Activated T-helper 1 cell treated with anti-CD3 and anti-CD28 coated beads, Interleukin-2, amount 50 U/mL, for 16 hours (primary cell): ENCODE results near the gene ERVV-1.
A peak's percentile ranks its signal among the peaks of the same experiment; 100 is the strongest.
"Not testable (repeated sequence)": the region's sequence is repeated elsewhere in the genome, so short reads cannot be mapped to it uniquely, and the experiment has no call there.

ENCODE experiments used
- DNase-seq, 2 donors: peaks; one replicate each; pipeline ENCODE4 v3.0.0-alpha.2; 2020; ENCODE audit warnings: low read depth in 1 of 2, low spot score in 1 of 2

ERVV-1 gene, protein sequence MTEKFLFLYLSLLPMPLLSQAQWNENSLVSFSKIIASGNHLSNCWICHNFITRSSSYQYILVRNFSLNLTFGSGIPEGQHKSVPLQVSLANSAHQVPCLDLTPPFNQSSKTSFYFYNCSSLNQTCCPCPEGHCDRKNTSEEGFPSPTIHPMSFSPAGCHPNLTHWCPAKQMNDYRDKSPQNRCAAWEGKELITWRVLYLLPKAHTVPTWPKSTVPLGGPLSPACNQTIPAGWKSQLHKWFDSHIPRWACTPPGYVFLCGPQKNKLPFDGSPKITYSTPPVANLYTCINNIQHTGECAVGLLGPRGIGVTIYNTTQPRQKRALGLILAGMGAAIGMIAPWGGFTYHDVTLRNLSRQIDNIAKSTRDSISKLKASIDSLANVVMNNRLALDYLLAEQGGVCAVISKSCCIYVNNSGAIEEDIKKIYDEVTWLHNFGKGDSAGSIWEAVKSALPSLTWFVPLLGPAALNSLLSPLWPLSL

DNA sequence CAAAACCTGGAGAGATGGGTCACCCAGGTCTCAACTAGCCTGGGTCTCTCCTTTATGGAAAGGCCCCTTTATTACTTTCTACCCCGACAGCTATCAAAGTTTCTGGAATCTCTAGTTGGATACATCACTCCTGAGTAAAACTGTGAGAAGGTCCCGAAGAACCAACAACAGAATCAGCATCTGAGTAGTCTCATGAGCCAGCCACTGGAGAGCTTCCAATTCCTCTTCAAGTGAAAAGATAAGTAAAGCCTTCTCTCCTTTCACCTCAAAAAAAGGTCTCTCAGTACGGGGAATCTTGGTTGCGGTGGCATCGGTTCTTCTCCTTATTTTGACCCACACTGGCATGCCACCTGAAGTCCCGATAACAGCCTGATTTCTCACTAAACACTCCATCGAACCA, at the start of gene ERVV-1:
Gene ERVV-1, plus strand, starts transcription at position 301 of the 400 bp plus-strand sequence. CDS start 170 bp downstream, outside the sequence.
- DNase-seq = no peak

DNA sequence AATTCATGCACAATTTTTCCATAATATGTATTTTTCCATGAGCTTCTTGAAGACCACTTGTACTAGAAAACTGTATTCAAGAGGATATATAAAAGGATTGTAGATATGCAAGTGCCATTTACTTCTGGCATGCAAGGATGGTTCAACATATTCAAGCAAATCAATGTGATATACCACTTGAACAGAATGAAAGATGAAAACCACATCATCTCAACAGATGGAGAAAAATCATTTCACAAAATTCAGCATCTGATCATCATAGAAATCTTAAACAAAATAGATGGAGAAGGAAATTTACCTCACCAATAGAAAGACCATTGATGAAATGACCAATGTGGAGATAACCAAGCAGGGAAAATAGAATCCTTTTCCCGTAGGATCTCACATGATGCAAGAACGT, 45.9 kb upstream of the ERVV-1 start:
- no peak for DNase-seq

DNA sequence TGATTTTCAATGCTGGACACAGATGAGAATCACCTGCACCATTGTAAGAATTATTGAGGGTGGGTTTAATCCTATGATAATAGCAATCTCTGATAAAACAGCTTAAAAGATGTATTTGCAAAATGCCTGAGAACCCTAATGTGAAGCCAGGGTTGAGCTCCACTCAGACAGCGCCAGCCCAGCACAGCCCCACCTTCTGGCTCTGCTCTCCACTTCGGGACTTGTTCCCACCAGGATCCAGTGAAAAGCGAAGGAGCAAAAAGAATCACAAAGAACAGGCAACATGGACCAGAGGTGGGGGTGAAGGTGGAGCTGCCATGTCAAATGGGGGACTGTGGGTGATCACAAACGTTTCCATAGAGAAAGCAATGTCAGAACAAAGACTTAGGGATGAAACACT, 32.4 kb upstream of the ERVV-1 start:
- DNase-seq = no peak

DNA sequence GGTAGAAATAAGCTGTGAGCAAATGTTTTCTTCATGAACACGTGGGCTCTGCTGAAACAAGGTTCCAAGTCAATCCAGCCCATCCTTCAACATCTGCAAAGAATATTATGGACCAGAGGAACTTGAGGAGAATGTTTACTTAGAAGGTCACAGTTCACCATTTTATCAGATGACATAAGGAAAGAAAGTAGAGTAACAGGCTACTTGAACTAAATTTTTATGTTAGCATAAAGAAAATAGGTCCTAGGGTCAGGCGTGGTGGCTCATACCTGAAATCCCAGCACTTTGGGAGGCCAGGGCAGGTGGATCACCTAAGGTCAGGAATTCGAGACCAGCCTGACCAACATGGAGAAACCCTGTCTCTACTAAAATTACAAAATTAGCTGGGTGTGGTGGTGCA, 30.6 kb upstream of the ERVV-1 start:
- DNase-seq = not testable (repeated sequence)

DNA sequence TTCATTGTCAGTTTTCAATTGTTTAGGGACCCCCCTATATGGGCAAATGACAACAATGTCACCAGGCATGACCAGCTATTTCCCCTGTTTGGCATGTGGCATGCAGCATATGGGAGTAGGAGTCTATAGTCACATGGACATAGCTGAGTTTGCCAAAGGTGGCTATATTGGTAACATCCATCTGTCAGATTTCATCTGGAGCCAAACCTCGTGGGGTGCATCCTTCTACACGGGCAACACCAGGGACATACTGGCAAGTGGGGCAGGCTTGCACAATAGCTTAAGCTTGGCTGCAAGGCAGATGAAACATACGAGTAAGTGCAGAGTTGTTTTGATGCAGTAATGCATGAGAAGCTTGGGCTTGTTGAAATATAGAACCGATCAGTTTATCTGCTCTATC, 26.5 kb upstream of the ERVV-1 start:
- DNase-seq = no peak

DNA sequence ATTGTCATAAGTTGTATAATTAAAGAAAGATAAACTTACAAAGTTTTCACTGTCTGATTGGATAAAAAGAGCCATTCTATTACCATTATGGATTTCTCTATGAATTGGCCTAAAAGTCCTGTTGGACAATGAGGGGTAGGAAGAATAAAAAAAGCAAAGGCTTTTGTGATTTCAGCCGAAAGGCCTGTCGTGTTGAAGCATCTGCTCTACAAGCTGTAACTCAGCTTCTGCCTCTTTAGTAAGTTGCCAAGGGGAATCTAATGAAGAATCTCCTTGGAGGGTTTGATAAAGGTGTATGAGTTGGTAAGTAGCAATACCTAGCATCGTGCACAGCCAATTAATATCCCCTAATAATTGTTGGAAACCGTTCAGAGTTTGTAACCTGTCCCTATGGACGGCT, 25.2 kb upstream of the ERVV-1 start:
- no peak for DNase-seq

DNA sequence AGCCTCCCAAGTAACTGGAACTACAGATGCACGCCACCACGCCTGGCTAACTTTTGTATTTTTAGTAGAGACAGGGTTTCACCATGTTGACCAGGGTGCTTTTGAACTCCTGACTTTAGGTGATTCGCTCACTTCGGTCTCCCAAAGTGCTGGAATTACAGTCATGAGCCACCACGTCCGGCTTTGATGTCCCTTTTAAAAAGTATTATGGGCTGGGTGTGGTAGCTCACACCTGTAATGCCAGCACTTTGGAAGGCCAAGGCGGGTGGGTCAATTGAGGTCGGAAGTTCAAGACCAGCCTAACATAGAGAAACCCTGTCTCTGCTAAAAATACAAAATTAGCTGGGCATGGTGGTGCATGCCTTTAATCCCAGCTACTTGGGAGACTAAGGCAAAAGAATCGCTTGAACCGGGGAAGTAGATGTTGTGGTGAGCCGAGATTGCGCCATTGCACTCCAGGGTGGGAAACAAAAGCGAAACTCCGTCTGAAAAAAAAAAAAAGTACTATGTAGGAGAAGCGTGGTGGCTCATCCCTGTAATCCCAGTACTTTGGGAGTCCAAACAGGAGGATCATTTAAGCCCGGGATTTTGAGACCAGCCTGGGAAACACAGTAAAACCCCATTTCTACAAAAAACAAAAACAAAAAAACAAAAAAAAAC, 22.8 kb upstream of the ERVV-1 start:
- DNase-seq = no peak

DNA sequence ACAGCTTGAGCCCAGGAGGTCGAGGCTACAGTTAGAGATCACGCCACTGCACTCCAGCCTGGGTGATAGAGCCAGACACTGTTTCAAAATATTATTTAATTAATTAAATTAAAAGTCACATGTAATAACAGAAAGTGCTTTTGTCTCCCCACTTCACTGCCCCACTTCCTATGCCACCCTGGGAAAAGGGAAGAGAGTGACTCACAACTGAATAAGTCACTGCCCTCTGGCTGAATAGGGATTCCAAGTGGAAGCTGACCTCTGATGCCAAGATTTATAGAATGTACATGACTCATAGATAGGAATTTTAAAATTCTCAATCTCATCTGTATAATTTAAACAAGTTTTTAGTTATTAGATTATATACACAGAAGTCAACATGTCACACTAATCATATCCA, 22.2 kb upstream of the ERVV-1 start:
- DNase-seq = no peak

DNA sequence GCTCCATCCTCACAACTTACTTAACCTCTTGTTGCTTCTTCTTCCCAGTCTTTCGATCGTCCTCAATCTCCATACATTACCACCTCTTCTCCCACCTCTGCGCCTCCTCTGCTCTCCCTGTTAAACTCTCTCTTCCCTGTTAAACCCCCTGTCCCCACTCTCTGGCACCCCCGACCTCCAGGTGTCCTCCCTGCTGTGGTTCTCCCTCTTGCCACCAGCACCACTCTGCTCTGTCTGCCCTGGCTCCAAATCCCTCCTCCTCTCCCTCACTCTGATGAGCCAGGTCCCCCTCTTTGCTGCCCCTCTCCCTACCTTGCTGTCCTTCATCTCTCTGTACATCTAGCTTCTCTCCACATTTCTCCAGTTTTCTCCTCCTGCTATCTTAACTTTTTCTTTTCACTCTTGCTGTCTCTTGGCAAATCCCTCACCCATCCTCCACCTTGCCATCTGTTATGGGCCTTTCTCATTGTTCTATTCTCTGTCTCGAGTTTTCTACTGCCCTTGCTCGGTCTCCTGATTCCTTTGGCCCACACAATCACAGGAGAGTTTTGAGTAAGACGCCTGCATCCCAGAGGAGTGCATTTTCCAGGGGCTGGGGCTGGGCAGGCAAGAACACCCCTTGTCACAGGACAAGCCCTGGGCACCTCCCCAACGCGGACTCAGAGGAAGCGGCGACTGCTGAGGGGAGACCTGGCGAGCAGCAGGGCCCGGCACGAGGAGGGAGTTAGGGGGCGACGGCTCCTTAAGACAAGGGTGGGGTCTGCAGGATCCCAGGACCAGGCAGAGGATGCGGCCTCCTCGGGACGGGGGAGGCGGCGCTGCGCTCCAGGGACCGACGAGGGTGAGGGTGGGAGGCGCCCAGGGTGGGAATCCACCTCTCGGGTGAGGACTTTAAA, 21.4 kb upstream of the ERVV-1 start:
- no peak for DNase-seq

DNA sequence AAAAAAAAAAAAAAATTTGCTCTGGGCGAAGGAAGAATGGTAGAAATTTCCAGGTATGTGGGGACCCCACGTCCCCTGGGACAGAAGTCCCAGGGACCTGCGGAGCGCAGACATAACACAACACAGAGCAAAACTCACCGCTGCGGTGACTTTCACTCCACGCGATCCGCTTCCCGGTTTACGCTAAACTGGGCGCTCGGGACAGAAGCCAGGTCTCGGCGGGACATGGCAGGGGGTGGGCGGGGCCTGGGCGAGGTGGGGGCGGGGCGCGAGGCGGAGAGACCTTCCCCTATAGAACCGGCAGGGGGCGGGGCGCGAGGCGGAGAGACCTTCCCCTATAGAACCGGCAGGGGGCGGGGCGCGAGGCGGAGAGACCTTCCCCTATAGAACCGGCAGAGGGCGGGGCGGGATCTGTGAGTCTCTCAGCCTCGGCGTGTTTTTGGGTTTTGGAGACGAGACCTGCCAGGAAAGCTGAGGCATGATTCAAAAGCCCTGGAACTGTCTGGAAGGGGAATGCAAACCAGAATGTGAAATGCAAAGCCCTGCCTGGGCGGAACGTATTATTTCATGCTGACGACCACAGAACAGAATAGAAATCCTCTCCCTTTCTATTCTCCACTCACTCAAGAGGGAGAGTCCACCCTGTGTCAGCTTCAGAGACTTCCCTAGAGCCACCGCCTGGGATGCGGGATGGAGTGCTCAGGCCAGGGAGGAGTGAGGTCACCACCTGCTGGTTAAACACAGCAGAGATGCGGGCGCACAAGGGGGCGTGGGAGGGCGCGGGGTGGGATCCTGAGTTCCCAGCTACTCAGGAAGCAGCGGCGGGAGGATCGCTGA, 20.2 kb upstream of the ERVV-1 start:
- DNase-seq = peak; percentile 55 to 65

DNA sequence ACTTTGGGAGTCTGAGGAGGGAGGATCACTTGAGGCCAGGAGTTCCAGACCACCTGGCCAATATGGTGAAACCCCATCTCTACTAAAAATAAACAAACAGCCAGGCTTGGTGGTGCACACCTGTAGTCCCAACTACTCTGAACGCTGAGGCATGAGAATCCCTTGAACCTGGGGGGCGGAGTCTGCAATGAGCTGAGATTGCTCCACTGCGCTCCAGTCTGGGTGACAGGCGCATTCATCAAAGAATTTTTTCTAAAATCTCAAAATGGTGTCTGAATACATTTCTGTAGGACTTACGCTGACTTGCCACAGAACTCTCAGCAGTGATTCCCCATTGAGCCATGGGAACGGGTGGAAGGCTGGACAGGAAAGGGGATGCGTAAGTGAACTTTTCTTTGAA, 18.0 kb upstream of the ERVV-1 start:
- DNase-seq = no peak

DNA sequence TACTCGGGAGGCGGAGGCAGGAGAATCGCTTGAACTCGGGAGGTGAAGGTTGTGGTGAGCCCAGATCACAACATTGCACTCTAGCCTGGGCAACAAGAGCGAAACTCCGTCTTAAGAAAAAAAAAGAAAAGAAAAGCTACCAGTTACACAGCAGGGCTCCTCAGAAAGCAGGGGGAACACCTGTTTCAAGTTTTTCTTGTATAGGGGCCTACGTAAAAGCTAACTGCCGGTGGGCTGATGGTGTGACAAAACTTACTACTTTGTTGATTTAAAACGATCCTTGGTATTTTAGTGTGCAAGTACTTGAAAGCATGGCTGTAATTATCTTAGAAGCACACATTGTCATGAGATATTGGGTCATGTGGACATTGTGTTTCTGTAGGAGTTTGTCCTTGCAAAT, 15.7 kb upstream of the ERVV-1 start:
- DNase-seq = no peak

DNA sequence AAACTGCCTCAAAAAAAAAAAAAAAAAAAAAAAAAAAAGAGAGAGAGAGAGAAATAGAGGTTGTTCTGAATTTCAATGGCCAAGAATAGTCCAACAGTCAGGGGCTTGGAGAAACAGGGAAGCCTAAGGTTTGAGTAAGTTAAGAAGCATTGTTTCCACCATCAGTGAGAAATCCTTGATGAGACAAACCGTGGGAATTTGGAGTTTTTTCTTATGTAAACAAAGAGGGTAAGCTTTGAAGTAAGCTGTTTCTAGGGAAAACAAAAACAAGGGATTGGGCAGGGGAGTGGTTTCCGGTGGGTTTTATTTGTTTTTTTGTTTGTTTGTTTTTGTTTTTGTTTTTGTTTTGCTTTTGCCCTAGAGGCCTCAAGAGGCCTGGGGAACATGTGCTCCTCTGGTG, 11.2 kb upstream of the ERVV-1 start:
- no peak for DNase-seq

DNA sequence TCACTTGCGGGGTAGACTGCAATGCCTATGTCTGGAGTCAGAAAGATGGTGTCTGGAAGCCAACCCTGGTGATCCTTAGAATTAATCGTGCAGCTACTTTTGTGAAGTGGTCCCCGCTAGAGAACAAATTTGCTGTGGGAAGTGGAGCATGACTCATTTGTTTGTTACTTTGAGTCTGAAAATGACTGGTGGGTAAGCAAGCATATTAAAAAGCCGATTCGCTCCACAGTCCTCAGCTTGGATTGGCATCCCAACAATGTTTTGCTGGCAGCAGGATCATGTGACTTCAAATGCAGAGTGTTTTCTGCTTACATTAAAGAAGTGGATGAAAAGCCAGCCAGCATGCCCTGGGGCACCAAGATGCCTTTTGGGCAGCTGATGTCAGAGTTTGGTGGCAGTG, 9.5 kb upstream of the ERVV-1 start:
- no peak for DNase-seq

DNA sequence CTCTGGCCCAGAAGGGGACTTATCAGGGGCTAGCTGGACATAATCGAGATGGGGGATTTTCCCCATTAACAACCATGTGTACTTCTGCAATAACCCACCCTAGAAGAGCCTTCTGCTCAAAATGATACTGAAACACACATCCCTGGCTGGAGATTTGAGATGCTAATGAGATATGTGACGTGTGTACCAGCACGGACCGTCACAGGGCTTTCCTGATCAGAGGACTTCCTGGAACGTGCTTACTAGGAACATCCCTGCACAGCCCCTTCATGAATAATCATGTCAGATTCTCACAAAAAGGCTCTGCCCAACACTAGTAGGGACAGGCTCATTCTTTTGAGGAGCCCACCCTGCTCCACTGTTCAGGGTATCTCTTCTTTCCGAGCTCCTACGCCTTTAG, 6.5 kb upstream of the ERVV-1 start:
- DNase-seq = no peak

DNA sequence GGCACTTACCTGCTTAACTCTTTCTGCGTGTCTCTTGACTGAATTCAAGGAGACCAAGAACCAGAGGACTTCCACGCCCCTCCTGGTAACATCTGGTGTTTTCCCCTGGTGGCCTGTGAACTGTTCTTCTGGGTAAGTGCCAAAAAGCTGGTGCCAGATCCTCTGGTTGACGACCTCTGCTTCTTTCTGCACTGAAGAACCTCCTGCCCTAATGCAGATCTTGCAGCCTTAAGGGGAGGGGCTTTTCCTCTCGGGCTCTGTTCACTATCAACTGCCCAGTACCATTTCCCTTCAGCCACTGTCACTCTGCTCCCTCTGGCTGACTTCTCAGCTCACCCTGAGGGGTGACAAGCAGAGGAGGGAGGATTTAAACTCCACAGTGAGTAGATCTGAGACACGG, 6.1 kb upstream of the ERVV-1 start:
- no peak for DNase-seq

DNA sequence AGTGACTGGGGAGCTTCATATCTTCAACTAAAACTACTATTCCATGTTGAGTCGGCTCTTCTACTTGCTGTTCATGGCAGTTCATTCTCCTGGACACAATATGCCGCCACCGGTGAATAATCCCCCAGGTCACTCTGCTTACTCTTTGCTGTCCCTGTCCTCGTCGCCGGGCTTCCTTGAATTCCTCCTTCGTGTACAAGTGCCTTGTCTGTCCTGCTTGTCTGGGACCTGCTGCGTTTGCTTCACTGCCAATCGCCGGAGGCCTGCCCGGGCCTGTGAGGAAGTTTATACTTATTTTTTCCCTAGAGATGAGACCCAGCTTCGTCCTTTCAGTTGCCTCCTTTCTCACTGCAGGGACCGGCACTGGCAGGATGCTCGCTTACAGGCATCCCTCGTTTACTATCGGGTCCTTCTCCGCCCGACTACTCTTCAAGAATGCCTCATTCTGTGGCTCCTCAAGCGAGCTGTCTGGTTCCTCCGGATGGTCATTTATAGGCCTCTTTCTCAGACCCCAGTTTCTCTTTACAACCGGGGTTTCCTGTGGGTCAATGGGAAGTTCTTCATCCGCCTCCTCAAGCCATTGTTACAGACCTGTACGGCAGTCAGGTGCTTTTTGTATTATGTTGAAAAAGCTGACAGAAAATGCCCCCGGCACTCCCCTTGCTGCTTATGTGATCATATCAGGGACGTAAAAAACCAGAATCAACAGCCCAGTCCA, 5.5 kb upstream of the ERVV-1 start:
- no peak for DNase-seq

DNA sequence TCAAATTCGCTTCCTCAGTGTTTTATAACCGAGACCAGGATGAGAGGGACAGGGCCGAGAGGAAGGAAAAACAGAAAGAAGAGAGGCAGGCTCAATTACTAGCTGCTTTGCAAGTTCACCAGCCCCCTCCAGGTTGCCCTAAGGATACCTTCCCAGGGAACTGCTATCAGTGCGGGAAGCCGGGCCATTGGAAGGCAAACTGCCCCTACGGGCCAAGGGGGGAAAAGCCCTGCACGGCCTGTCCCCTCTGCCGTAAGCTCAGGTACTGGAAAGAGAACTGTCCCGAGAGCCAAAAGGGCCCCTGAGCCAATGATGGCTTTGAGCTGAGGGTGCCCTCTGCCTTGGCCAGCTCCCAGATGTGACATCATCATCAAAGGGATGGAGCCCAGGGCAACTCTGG, 3.2 kb upstream of the ERVV-1 start:
- no peak for DNase-seq

DNA sequence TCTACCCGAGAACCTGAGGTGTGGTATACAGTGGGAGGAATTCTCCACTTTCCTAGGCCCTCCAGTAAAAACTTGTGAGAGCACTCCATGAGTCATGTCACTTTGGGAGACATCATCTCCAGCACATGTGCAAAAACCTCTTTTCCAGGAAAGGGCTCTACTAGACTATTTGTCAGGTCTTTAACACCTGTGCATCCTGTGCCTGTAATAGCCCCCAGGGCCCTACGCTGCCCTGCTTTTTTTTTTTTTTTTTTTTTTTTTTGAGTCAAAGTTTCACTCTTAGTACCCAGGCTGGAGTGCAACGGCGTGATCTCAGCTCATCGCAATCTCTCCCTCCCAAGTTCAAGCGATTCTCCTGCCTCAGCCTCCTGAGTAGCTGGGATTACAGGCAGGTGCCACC, 1.7 kb upstream of the ERVV-1 start:
- no peak for DNase-seq

DNA sequence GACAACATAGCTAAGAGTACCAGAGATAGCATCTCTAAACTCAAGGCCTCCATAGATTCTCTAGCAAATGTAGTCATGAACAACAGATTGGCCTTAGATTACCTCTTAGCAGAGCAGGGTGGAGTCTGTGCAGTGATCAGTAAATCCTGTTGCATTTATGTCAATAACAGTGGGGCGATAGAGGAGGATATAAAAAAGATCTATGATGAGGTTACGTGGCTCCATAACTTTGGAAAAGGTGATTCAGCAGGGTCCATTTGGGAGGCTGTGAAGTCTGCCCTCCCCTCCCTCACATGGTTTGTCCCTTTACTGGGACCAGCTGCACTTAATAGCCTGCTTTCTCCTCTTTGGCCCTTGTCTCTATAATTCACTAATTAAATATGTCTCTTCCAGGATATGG, 1.4 kb downstream of the ERVV-1 start:
- DNase-seq = no peak
